ENCODE results near the gene RAB26. TPM values are rescaled to one million over a fixed set of nuclear protein-coding genes. Genes with fewer than 3 reads are reported as not detected.
A peak's percentile ranks its signal among the peaks of the same experiment; 100 is the strongest.

Gene RAB26
- total RNA-seq, 6 donors from 2014 or later, result 0.30 to 6.8 (median 0.85) TPM; not detected in 2

GRCh38 chr16:2157480-2158261 lies 9.2 kb downstream of the RAB26 start:
- H3K27ac ChIP-seq, result peak overlapping the region; percentile 43 to 83 (median 76)
- peaks cover 68 to 88% (median 74%) of the 10 kb centered on the region in 4 donors for H3K4me1 ChIP-seq
- peaks cover 0 to 6% (median 0%) of the 10 kb centered on the region in 4 donors for H3K36me3 ChIP-seq
- DNase-seq (peak in 1 of 2 donors; percentile 64), ATAC-seq (ENCODE audit: low FRiP score in 2 of 2) (no peak)
- WGBS, 2 donors, result 84 to 88% methylated on average over 17 to 21 of the region's 27 CpGs
- H3K9me3 ChIP-seq, result no peaks in the 10 kb centered on the region
- no peaks in the 10 kb centered on the region for H3K27me3 ChIP-seq
- no peak overlapping the region for H3K4me3 ChIP-seq
- TF ChIP-seq CTCF (IDR thresholded peaks at IDR 0.05) (no peak), POLR2AphosphoS5 (IDR thresholded peaks at IDR 0.05) (no peak), POLR2A (IDR thresholded peaks at IDR 0.05) (no peak), EP300 (IDR thresholded peaks at IDR 0.05) (no peak)

GRCh38 chr16:2158262-2158638 lies 9.8 kb downstream of the RAB26 start:
- TF ChIP-seq CTCF (IDR thresholded peaks at IDR 0.05) (no peak), EP300 (IDR thresholded peaks at IDR 0.05) (no peak), POLR2AphosphoS5 (IDR thresholded peaks at IDR 0.05) (no peak), POLR2A (IDR thresholded peaks at IDR 0.05) (no peak)
- Histone ChIP-seq H3K27ac (peak overlapping the region; percentile 43 to 76 (median 62)), H3K36me3 (peaks cover 0 to under 1% (median 0%) of the 10 kb centered on the region in 4 donors), H3K27me3 (no peaks in the 10 kb centered on the region), H3K4me3 (no peak overlapping the region), H3K9me3 (no peaks in the 10 kb centered on the region), H3K4me1 (peaks cover 62 to 84% (median 68%) of the 10 kb centered on the region in 4 donors)
- 84 to 87% methylated on average over 13 to 14 of the region's 15 CpGs for WGBS, 2 donors
- ATAC-seq (ENCODE audit: low FRiP score in 2 of 2), result no peak
- peak in 1 of 2 donors; percentile 52 for DNase-seq

- Histone ChIP-seq H3K27me3 (no peaks in the 10 kb centered on the region), H3K36me3 (peaks cover 0 to 6% (median 2%) of the 10 kb centered on the region in 4 donors), H3K4me3 (peak overlapping the region in 2 of 4 donors; percentile 2 to 23), H3K27ac (peak overlapping the region; percentile 43 to 76 (median 62)), H3K9me3 (no peaks in the 10 kb centered on the region), H3K4me1 (peaks cover 55 to 74% (median 57%) of the 10 kb centered on the region in 4 donors)
- DNase-seq (peak in 1 of 2 donors; percentile 90), ATAC-seq (ENCODE audit: low FRiP score in 2 of 2) (peak in 1 of 2 donors; percentile 23)
- 57 to 64% methylated on average over 14 to 19 of the region's 24 CpGs for WGBS, 2 donors
- TF ChIP-seq POLR2A (IDR thresholded peaks at IDR 0.05) (no peak), CTCF (IDR thresholded peaks at IDR 0.05) (no peak), EP300 (IDR thresholded peaks at IDR 0.05) (no peak), POLR2AphosphoS5 (IDR thresholded peaks at IDR 0.05) (no peak)
These were observed 10.9 kb downstream of the RAB26 start for GRCh38 chr16:2159175-2159838.

GRCh38 chr16:2160915-2161551 lies 12.6 kb downstream of the RAB26 start:
- H3K27ac ChIP-seq, result peak overlapping the region in 3 of 4 donors; percentile 43 to 75 (median 51)

More at GRCh38 chr16:2160915-2161551, 12.6 kb downstream of the RAB26 start:
- 53 to 71% methylated on average over 7 to 14 of the region's 20 CpGs for WGBS, 2 donors
- H3K4me3 ChIP-seq, result no peak overlapping the region
- H3K27me3 ChIP-seq, result no peaks in the 10 kb centered on the region
- peak in 1 of 2 donors; percentile 71 for DNase-seq
- TF ChIP-seq POLR2A (IDR thresholded peaks at IDR 0.05) (no peak), POLR2AphosphoS5 (IDR thresholded peaks at IDR 0.05) (peak in 1 of 2 donors; percentile 25)
- H3K36me3 ChIP-seq, result peaks cover 0 to 10% (median 7%) of the 10 kb centered on the region in 4 donors
- peak in 1 of 2 donors; percentile 67 for ATAC-seq (ENCODE audit: low FRiP score in 2 of 2)
- no peaks in the 10 kb centered on the region for H3K9me3 ChIP-seq
- peaks cover 53 to 65% (median 54%) of the 10 kb centered on the region in 4 donors for H3K4me1 ChIP-seq
